NT2/D1 (cell line): Measurements from ENCODE around the gene SERAC1.

Experiments
- DNase-seq: peaks from one replicate; pipeline ENCODE4 v3.0.0-alpha.2; 2011; ENCODE audit warnings: low read depth, low spot score
- H3K27me3 ChIP-seq: 2 replicates; pipeline ENCODE4 v1.6.0; 2011; ENCODE audit warnings: mild to moderate bottlenecking; ENCODE audit not compliant: insufficient read length, insufficient read depth
- H3K36me3 ChIP-seq: 2 replicates; pipeline ENCODE4 v1.6.1; 2011; ENCODE audit warnings: mild to moderate bottlenecking, low read length, mixed read lengths; ENCODE audit not compliant: insufficient read depth, insufficient read length
- H3K4me1 ChIP-seq: 2 replicates; pipeline ENCODE4 v1.5.1; 2011; ENCODE audit not compliant: insufficient read depth, insufficient read length
- H3K4me3 ChIP-seq: 2 replicates; pipeline ENCODE4 v1.5.1; 2011; ENCODE audit warnings: low read depth; ENCODE audit not compliant: insufficient read length
- H3K9ac ChIP-seq: 2 replicates; pipeline ENCODE4 v1.6.0; 2011; ENCODE audit warnings: low read depth; ENCODE audit not compliant: insufficient read length
- H3K9me3 ChIP-seq: 2 replicates; pipeline ENCODE4 v1.5.1; 2011; ENCODE audit warnings: mild to moderate bottlenecking, low read length; ENCODE audit not compliant: insufficient read depth
- SUZ12 ChIP-seq: IDR thresholded peaks from 2 replicates; pipeline ENCODE4 v1.6.1; 2011; ENCODE audit not compliant: insufficient read length, insufficient read depth; ENCODE audit errors: extremely low read depth
- YY1 ChIP-seq: IDR thresholded peaks from 2 replicates; pipeline ENCODE4 v1.6.1; 2011; ENCODE audit not compliant: insufficient read length, insufficient read depth
- ZNF274 ChIP-seq: IDR thresholded peaks from 2 replicates; pipeline ENCODE4 v1.6.1; 2011; ENCODE audit warnings: mild to moderate bottlenecking, low read depth, low read length

Gene SERAC1

GRCh38 chr6:158149641-158150040, 18.4 kb downstream of the SERAC1 start:
- H3K4me3 ChIP-seq = no peak overlapping the region
- TF ChIP-seq ZNF274 = no peak
- TF ChIP-seq SUZ12 = no peak
- TF ChIP-seq YY1 = no peak
- H3K9me3 ChIP-seq = no peaks in the 10 kb centered on the region
- no peak for DNase-seq
- peaks cover 3% of the 10 kb centered on the region for H3K36me3 ChIP-seq
- H3K27me3 ChIP-seq = no peaks in the 10 kb centered on the region
- no peak overlapping the region for H3K9ac ChIP-seq
- H3K4me1 ChIP-seq = no peaks in the 10 kb centered on the region

- Histone ChIP-seq H3K36me3 (peaks cover 15% of the 10 kb centered on the region), H3K27me3 (no peaks in the 10 kb centered on the region), H3K9ac (no peak overlapping the region), H3K4me3 (no peak overlapping the region), H3K4me1 (no peaks in the 10 kb centered on the region), H3K9me3 (no peaks in the 10 kb centered on the region)
- no peak for TF ChIP-seq YY1
- no peak for TF ChIP-seq SUZ12
- no peak for TF ChIP-seq ZNF274
- no peak for DNase-seq
These were observed 24.4 kb downstream of the SERAC1 start for GRCh38 chr6:158143700-158144099.

GRCh38 chr6:158142789-158143188, 25.3 kb downstream of the SERAC1 start:
- DNase-seq = no peak
- peaks cover 15% of the 10 kb centered on the region for H3K36me3 ChIP-seq
- no peak overlapping the region for H3K4me3 ChIP-seq
- H3K4me1 ChIP-seq = no peaks in the 10 kb centered on the region
- no peaks in the 10 kb centered on the region for H3K9me3 ChIP-seq
- H3K27me3 ChIP-seq = no peaks in the 10 kb centered on the region
- no peak overlapping the region for H3K9ac ChIP-seq
- no peak for TF ChIP-seq ZNF274
- TF ChIP-seq YY1 = no peak
- no peak for TF ChIP-seq SUZ12

GRCh38 chr6:158131926-158132325, 36.1 kb downstream of the SERAC1 start:
- H3K9ac ChIP-seq = no peak overlapping the region
- H3K9me3 ChIP-seq = no peaks in the 10 kb centered on the region
- DNase-seq = no peak
- no peak overlapping the region for H3K4me3 ChIP-seq
- TF ChIP-seq SUZ12 = no peak
- no peak for TF ChIP-seq YY1
- no peak for TF ChIP-seq ZNF274
- peaks cover 3% of the 10 kb centered on the region for H3K36me3 ChIP-seq
- no peaks in the 10 kb centered on the region for H3K4me1 ChIP-seq
- H3K27me3 ChIP-seq = no peaks in the 10 kb centered on the region

GRCh38 chr6:158125271-158125670, 42.8 kb downstream of the SERAC1 start:
- TF ChIP-seq YY1 (no peak), ZNF274 (no peak), SUZ12 (no peak)
- Histone ChIP-seq H3K4me3 (no peak overlapping the region), H3K36me3 (peaks cover 6% of the 10 kb centered on the region), H3K9me3 (no peaks in the 10 kb centered on the region), H3K9ac (no peak overlapping the region), H3K27me3 (no peaks in the 10 kb centered on the region), H3K4me1 (no peaks in the 10 kb centered on the region)
- no peak for DNase-seq

GRCh38 chr6:158124288-158124687, 43.8 kb downstream of the SERAC1 start:
- Histone ChIP-seq H3K36me3 (peaks cover 9% of the 10 kb centered on the region), H3K9ac (no peak overlapping the region), H3K27me3 (no peaks in the 10 kb centered on the region), H3K4me3 (no peak overlapping the region), H3K4me1 (no peaks in the 10 kb centered on the region), H3K9me3 (no peaks in the 10 kb centered on the region)
- TF ChIP-seq YY1 (no peak), ZNF274 (no peak), SUZ12 (no peak)
- no peak for DNase-seq

- TF ChIP-seq SUZ12 (no peak), ZNF274 (no peak), YY1 (no peak)
- Histone ChIP-seq H3K4me1 (no peaks in the 10 kb centered on the region), H3K9me3 (no peaks in the 10 kb centered on the region), H3K9ac (no peak overlapping the region), H3K36me3 (peaks cover 14% of the 10 kb centered on the region), H3K27me3 (no peaks in the 10 kb centered on the region), H3K4me3 (no peak overlapping the region)
- DNase-seq = no peak
These were observed 46.0 kb downstream of the SERAC1 start for GRCh38 chr6:158122048-158122447.

GRCh38 chr6:158121335-158121734, 46.7 kb downstream of the SERAC1 start:
- TF ChIP-seq YY1 (no peak), SUZ12 (no peak), ZNF274 (no peak)
- H3K36me3 ChIP-seq = peaks cover 16% of the 10 kb centered on the region
- no peaks in the 10 kb centered on the region for H3K27me3 ChIP-seq
- no peak overlapping the region for H3K9ac ChIP-seq
- no peaks in the 10 kb centered on the region for H3K9me3 ChIP-seq
- DNase-seq = no peak
- no peaks in the 10 kb centered on the region for H3K4me1 ChIP-seq
- H3K4me3 ChIP-seq = no peak overlapping the region

- no peak for TF ChIP-seq YY1
- no peak for TF ChIP-seq SUZ12
- TF ChIP-seq ZNF274 = no peak
- Histone ChIP-seq H3K36me3 (peaks cover 26% of the 10 kb centered on the region), H3K9me3 (no peaks in the 10 kb centered on the region), H3K9ac (no peak overlapping the region), H3K4me3 (no peak overlapping the region), H3K4me1 (no peaks in the 10 kb centered on the region), H3K27me3 (no peaks in the 10 kb centered on the region)
- DNase-seq = no peak
These were observed 49.2 kb downstream of the SERAC1 start for GRCh38 chr6:158118886-158119285.
